CD14-positive monocyte (primary cell): Measurements from ENCODE around the gene OGG1. TPM values are rescaled to one million over a fixed set of nuclear protein-coding genes. Genes with fewer than 3 reads are reported as not detected.
A peak's percentile ranks its signal among the peaks of the same experiment; 100 is the strongest.

Experiments used
- DNase-seq, 3 donors: peaks; one replicate each; pipeline ENCODE4 v3.0.0-alpha.2; 2011 to 2022
- H2AFZ ChIP-seq: 2 replicates; pipeline ENCODE4 v1.6.0; 2012; ENCODE audit warnings: mild to moderate bottlenecking, low read depth, low read length, inconsistent platforms; ENCODE audit not compliant: insufficient read depth, poor library complexity, severe bottlenecking
- H3K27ac ChIP-seq, 2 donors: 1 replicate in 1 of 2; 2 replicates in 1 of 2; pipeline ENCODE4 v1.5.1; 2012 to 2013; ENCODE audit warnings: low read length in 2 of 2, control low read depth in 1 of 2, inconsistent platforms in 1 of 2, low read depth in 1 of 2, mild to moderate bottlenecking in 1 of 2
- H3K27me3 ChIP-seq, 2 donors: one replicate each; pipeline versions ENCODE4 v1.6.0 to v1.6.1; 2011 to 2013; ENCODE audit warnings: low read length in 2 of 2; ENCODE audit not compliant: control insufficient read depth in 2 of 2, insufficient read depth in 2 of 2
- H3K36me3 ChIP-seq, 2 donors: replicated peaks in 1 of 2; 1 replicate in 1 of 2; 2 replicates in 1 of 2; pipeline versions ENCODE4 v1.5.1 to v1.6.1; 2012 to 2013; ENCODE audit warnings: low read length in 2 of 2, control low read depth in 1 of 2, inconsistent platforms in 1 of 2, mild to moderate bottlenecking in 1 of 2; ENCODE audit not compliant: insufficient read depth in 2 of 2, control insufficient read depth in 1 of 2
- H3K4me1 ChIP-seq, 2 donors: 1 replicate in 1 of 2; 2 replicates in 1 of 2; pipeline versions ENCODE4 v1.5.1 to v1.6.1; 2012 to 2013; ENCODE audit warnings: low read length in 2 of 2, control low read depth in 1 of 2, inconsistent platforms in 1 of 2, mild to moderate bottlenecking in 1 of 2, moderate library complexity in 1 of 2; ENCODE audit not compliant: insufficient read depth in 2 of 2, control insufficient read depth in 1 of 2
- H3K4me2 ChIP-seq: replicated peaks from 2 replicates; pipeline ENCODE3; 2012; ENCODE audit warnings: low read length, moderate library complexity, mild to moderate bottlenecking; ENCODE audit not compliant: poor library complexity, severe bottlenecking; ENCODE audit errors: extremely low read depth
- H3K4me3 ChIP-seq, 3 experiments: fragments of 200-600 bp in 1 of 3; sonication (generic) in 1 of 3; replicated peaks in 1 of 3; 1 replicate in 2 of 3; 2 replicates in 1 of 3; pipeline ENCODE4 v1.5.1; 2011 to 2013; ENCODE audit warnings: low read length in 3 of 3, mild to moderate bottlenecking in 3 of 3, control low read depth in 2 of 3, low read depth in 2 of 3, inconsistent platforms in 1 of 3, moderate library complexity in 1 of 3
- H3K79me2 ChIP-seq: 2 replicates; pipeline ENCODE4 v1.6.0; 2012; ENCODE audit warnings: mild to moderate bottlenecking, control low read depth, inconsistent platforms, low read length, moderate library complexity; ENCODE audit not compliant: insufficient read depth
- H3K9ac ChIP-seq: 2 replicates; pipeline ENCODE4 v1.6.0; 2017; ENCODE audit warnings: low read length, mild to moderate bottlenecking; ENCODE audit not compliant: insufficient read depth, poor library complexity, severe bottlenecking
- H3K9me3 ChIP-seq, 2 donors: replicated peaks in 1 of 2; 1 replicate in 1 of 2; 2 replicates in 1 of 2; pipeline versions ENCODE4 v1.5.1 to v1.6.1; 2012 to 2013; ENCODE audit warnings: low read length in 2 of 2, control low read depth in 1 of 2; ENCODE audit not compliant: control insufficient read depth in 1 of 2, insufficient read depth in 1 of 2
- H4K20me1 ChIP-seq: 2 replicates; pipeline ENCODE4 v1.6.0; 2012; ENCODE audit warnings: mild to moderate bottlenecking, low read length, control low read depth, moderate library complexity; ENCODE audit not compliant: insufficient read depth
- H3K27ac Mint-ChIP-seq, 7 donors: one replicate each; pipeline ENCODE4 v1.8.0; 2020; ENCODE audit warnings: mild to moderate bottlenecking in 7 of 7, mixed read lengths in 7 of 7, moderate library complexity in 6 of 7, inconsistent platforms in 2 of 7
- H3K27me3 Mint-ChIP-seq, 3 donors: one replicate each; pipeline ENCODE4 v1.8.0; 2021 to 2022; ENCODE audit warnings: low read depth in 3 of 3, mild to moderate bottlenecking in 3 of 3, mixed read lengths in 3 of 3, moderate library complexity in 3 of 3, inconsistent platforms in 1 of 3
- H3K36me3 Mint-ChIP-seq, 2 donors: one replicate each; pipeline ENCODE4 v1.8.0; 2020; ENCODE audit warnings: mixed read lengths in 2 of 2, inconsistent platforms in 1 of 2, mild to moderate bottlenecking in 1 of 2
- H3K4me1 Mint-ChIP-seq: one replicate; pipeline ENCODE4 v1.8.0; 2020; ENCODE audit warnings: mild to moderate bottlenecking, mixed read lengths
- H3K4me3 Mint-ChIP-seq, 2 donors: one replicate each; pipeline ENCODE4 v1.8.0; 2020; ENCODE audit warnings: mild to moderate bottlenecking in 2 of 2, mixed read lengths in 2 of 2, moderate library complexity in 1 of 2
- H3K9me3 Mint-ChIP-seq, 7 donors: one replicate each; pipeline ENCODE4 v1.8.0; 2020 to 2022; ENCODE audit warnings: mixed read lengths in 7 of 7, mild to moderate bottlenecking in 6 of 7, moderate library complexity in 6 of 7, inconsistent platforms in 2 of 7
- CTCF ChIP-seq: fragments of 200-600 bp; IDR thresholded peaks from one replicate; pipeline ENCODE4 v1.8.0; 2022; ENCODE audit warnings: antibody characterized with exemption, mild to moderate bottlenecking
- WGBS: methylation state at CpG from one replicate; pipeline ENCODE4 v1.1.5; 2013; ENCODE audit warnings: missing lambda C conversion rate; ENCODE audit not compliant: insufficient coverage; 5-methylcytosine and 5-hydroxymethylcytosine counted together
- intact Hi-C, 2 donors: fragments of 100-400 bp; cut with micrococcal nuclease; formaldehyde crosslinking; loops; one replicate each; pipeline versions ENCODE4 v1.15.0 to v1.15.1; 2023
- polyA plus RNA-seq, 3 donors: library from polyadenylated mRNA; depleted of rRNA in 1 of 3; unstranded in 2 of 3; stranded (reverse) in 1 of 3; fragments of 300-500 nt in 2 of 3; fragments of >200 nt in 1 of 3; fragmentation: Illumina TruSeq in 2 of 3; gene quantifications; 1 replicate in 2 of 3; 2 replicates in 1 of 3; pipeline ENCODE4 v1.2.3, GENCODE V29; 2012 to 2021

Gene OGG1
- polyA plus RNA-seq, 3 donors: 17.4 to 21.9 (median 20.5) TPM

GRCh38 chr3:9786825-9787669, 37.3 kb downstream of the OGG1 start:
- H3K4me3 ChIP-seq: no peak overlapping the region
- 100% methylated on average over 6 of the region's 13 CpGs for WGBS
- H3K36me3 ChIP-seq: peaks cover 50 to 76% of the 10 kb centered on the region in 2 donors
- H3K4me2 ChIP-seq: no peak overlapping the region
- no peak overlapping the region for H3K9ac ChIP-seq
- peaks cover 31% of the 10 kb centered on the region for H3K79me2 ChIP-seq
- no peak overlapping the region for H2AFZ ChIP-seq
- H3K9me3 Mint-ChIP-seq: peaks cover 0 to 4% (median 0%) of the 10 kb centered on the region in 7 donors
- H4K20me1 ChIP-seq: no peaks in the 10 kb centered on the region
- peaks cover 30% of the 10 kb centered on the region for H3K4me1 Mint-ChIP-seq
- DNase-seq: no peak
- H3K36me3 Mint-ChIP-seq: peaks cover 60 to 78% of the 10 kb centered on the region in 2 donors
- no peaks in the 10 kb centered on the region for H3K27me3 Mint-ChIP-seq
- TF ChIP-seq CTCF: peak; percentile 54
- H3K27me3 ChIP-seq: no peaks in the 10 kb centered on the region
- H3K27ac Mint-ChIP-seq: peak overlapping the region in 1 of 7 donors; percentile 3
- no peaks in the 10 kb centered on the region for H3K9me3 ChIP-seq
- H3K4me1 ChIP-seq: peaks cover 22 to 24% of the 10 kb centered on the region in 2 donors
- no peak overlapping the region for H3K4me3 Mint-ChIP-seq
- no peak overlapping the region for H3K27ac ChIP-seq
- intact Hi-C loops: no loop called here

- Histone ChIP-seq H3K9ac (no peak overlapping the region), H3K9me3 (no peaks in the 10 kb centered on the region), H4K20me1 (no peaks in the 10 kb centered on the region), H3K27ac (peak overlapping the region in 1 of 2 donors; percentile 30), H3K4me3 (no peak overlapping the region), H3K79me2 (peaks cover 34% of the 10 kb centered on the region), H3K36me3 (peaks cover 50 to 73% of the 10 kb centered on the region in 2 donors), H3K4me1 (peaks cover 17 to 18% of the 10 kb centered on the region in 2 donors), H3K4me2 (no peak overlapping the region), H2AFZ (no peak overlapping the region), H3K27me3 (no peaks in the 10 kb centered on the region)
- Mint-ChIP-seq H3K27ac (peak overlapping the region in 6 of 7 donors; percentile 3 to 71 (median 22)), H3K4me1 (peaks cover 24% of the 10 kb centered on the region), H3K9me3 (peaks cover 0 to 4% (median 0%) of the 10 kb centered on the region in 7 donors), H3K4me3 (no peak overlapping the region), H3K36me3 (peaks cover 55 to 76% of the 10 kb centered on the region in 2 donors), H3K27me3 (peaks cover 0 to under 1% (median 0%) of the 10 kb centered on the region in 3 donors)
- no peak for TF ChIP-seq CTCF
- WGBS: 100% methylated on average over 4 of the region's 6 CpGs
- no peak for DNase-seq
- intact Hi-C loops: no loop called here
Measured at GRCh38 chr3:9787714-9788113, 38.0 kb downstream of the OGG1 start.
